GM18873 (cell line): Measurements from ENCODE around the gene SH3BP1.

Source experiments
- ATAC-seq: cut with Tn5 transposase; IDR thresholded peaks from one replicate; pipeline ENCODE4 v1.9.1; 2021; ENCODE audit warnings: mild to moderate bottlenecking, moderate library complexity, moderate number of reproducible peaks; ENCODE audit not compliant: unreplicated experiment, low FRiP score

Gene SH3BP1

GRCh38 chr22:37701141-37701786 is 61.8 kb downstream of the SH3BP1 start:
- no peak for ATAC-seq

GRCh38 chr22:37703906-37704305 is 64.4 kb downstream of the SH3BP1 start:
- ATAC-seq, result no peak

- no peak for ATAC-seq
Observed at GRCh38 chr22:37704645-37705044, 65.2 kb downstream of the SH3BP1 start.

GRCh38 chr22:37705205-37705604 is 65.7 kb downstream of the SH3BP1 start:
- ATAC-seq, result no peak
